Colonic mucosa (tissue), 4 donors: Measurements from ENCODE around the gene RPS8. TPM values are rescaled to one million over a fixed set of nuclear protein-coding genes. Genes with fewer than 3 reads are reported as not detected.
A peak's percentile ranks its signal among the peaks of the same experiment; 100 is the strongest.

ENCODE experiments used
- DNase-seq: peaks from one replicate; pipeline ENCODE4 v3.0.0-alpha.2; 2020
- H3K27ac ChIP-seq: fragments of 200-600 bp; one replicate; pipeline ENCODE4 v1.8.0; 2021
- H3K27me3 ChIP-seq: fragments of 200-600 bp; one replicate; pipeline ENCODE4 v1.8.0; 2021
- H3K36me3 ChIP-seq: fragments of 200-600 bp; one replicate; pipeline ENCODE4 v1.8.0; 2021
- H3K4me1 ChIP-seq: fragments of 200-600 bp; one replicate; pipeline ENCODE4 v1.8.0; 2021; ENCODE audit warnings: mild to moderate bottlenecking
- H3K4me3 ChIP-seq: fragments of 200-600 bp; one replicate; pipeline ENCODE4 v1.8.0; 2021
- H3K9ac ChIP-seq, 2 donors: one replicate each; pipeline ENCODE4 v1.7.0; 2013; ENCODE audit warnings: control low read depth in 2 of 2, low read depth in 2 of 2, low read length in 2 of 2
- H3K9me3 ChIP-seq: fragments of 200-600 bp; one replicate; pipeline ENCODE4 v1.8.0; 2021
- intact Hi-C: fragments of 100-400 bp; cut with DNase I; formaldehyde crosslinking; loops from one replicate; pipeline ENCODE4 v1.14.1; 2022
- total RNA-seq, 2 donors: library from RNA; stranded (reverse); fragmentation: NEBNext Ultra II Directional in 1 of 2; extraction: Animal tissue kit (Norgen Biotek cat#: 25700) in 1 of 2; gene quantifications; one replicate each; pipeline ENCODE4 v1.2.1, GENCODE V29; 2021
- TF ChIP-seq, protein P1 (sequence below): fragments of 200-600 bp; IDR thresholded peaks from one replicate; pipeline ENCODE4 v1.8.0; 2022; ENCODE audit warnings: antibody characterized with exemption, mild to moderate bottlenecking
- donor health status: healthy.
- donor health status: DM: no; HTN: no; CAD: no.
- donor health status: DM: no; HTN: no; CAD: no.

The RPS8 gene
- total RNA-seq, 2 donors from 2014 or later = 1,574 to 1,589 TPM

DNA sequence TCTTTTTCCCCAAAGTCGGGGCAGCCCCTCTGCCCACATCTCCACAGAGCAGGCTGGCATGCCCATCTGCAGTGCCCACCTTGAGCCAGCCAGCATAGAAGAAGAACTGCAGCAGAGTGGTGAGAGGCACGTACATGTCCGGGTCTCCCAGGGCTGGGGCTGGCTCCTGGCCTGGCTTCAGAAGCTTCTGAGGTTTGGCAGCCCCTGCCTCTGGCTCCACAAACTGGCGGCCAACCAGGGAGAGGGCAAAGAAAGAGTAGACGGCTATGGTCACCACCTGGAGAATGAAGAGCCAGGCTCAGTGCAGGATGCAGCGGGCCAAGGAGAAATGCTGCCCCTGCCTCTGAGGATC lies 9.7 kb downstream of the RPS8 start:
- H3K4me1 ChIP-seq = peaks cover 12% of the 10 kb centered on the region
- H3K4me3 ChIP-seq = no peak overlapping the region
- H3K9me3 ChIP-seq = no peaks in the 10 kb centered on the region
- intact Hi-C loops = no loop called here
- H3K27ac ChIP-seq = no peak overlapping the region
- TF ChIP-seq, protein P1, sequence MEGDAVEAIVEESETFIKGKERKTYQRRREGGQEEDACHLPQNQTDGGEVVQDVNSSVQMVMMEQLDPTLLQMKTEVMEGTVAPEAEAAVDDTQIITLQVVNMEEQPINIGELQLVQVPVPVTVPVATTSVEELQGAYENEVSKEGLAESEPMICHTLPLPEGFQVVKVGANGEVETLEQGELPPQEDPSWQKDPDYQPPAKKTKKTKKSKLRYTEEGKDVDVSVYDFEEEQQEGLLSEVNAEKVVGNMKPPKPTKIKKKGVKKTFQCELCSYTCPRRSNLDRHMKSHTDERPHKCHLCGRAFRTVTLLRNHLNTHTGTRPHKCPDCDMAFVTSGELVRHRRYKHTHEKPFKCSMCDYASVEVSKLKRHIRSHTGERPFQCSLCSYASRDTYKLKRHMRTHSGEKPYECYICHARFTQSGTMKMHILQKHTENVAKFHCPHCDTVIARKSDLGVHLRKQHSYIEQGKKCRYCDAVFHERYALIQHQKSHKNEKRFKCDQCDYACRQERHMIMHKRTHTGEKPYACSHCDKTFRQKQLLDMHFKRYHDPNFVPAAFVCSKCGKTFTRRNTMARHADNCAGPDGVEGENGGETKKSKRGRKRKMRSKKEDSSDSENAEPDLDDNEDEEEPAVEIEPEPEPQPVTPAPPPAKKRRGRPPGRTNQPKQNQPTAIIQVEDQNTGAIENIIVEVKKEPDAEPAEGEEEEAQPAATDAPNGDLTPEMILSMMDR = no peak
- H3K9ac ChIP-seq = peak overlapping the region in 1 of 2 donors; percentile 54
- H3K36me3 ChIP-seq = no peaks in the 10 kb centered on the region
- no peaks in the 10 kb centered on the region for H3K27me3 ChIP-seq
- DNase-seq = no peak

GRCh38 chr1:44785501-44786137 lies 10.3 kb downstream of the RPS8 start:
- Histone ChIP-seq H3K4me3 (peak overlapping the region; percentile 46), H3K36me3 (no peaks in the 10 kb centered on the region), H3K27me3 (no peaks in the 10 kb centered on the region), H3K27ac (no peak overlapping the region), H3K9me3 (no peaks in the 10 kb centered on the region), H3K4me1 (peaks cover 12% of the 10 kb centered on the region), H3K9ac (peak overlapping the region; percentile 54 to 64)
- TF ChIP-seq, protein P1 = no peak
- intact Hi-C loops = no loop called here
- no peak for DNase-seq

DNA sequence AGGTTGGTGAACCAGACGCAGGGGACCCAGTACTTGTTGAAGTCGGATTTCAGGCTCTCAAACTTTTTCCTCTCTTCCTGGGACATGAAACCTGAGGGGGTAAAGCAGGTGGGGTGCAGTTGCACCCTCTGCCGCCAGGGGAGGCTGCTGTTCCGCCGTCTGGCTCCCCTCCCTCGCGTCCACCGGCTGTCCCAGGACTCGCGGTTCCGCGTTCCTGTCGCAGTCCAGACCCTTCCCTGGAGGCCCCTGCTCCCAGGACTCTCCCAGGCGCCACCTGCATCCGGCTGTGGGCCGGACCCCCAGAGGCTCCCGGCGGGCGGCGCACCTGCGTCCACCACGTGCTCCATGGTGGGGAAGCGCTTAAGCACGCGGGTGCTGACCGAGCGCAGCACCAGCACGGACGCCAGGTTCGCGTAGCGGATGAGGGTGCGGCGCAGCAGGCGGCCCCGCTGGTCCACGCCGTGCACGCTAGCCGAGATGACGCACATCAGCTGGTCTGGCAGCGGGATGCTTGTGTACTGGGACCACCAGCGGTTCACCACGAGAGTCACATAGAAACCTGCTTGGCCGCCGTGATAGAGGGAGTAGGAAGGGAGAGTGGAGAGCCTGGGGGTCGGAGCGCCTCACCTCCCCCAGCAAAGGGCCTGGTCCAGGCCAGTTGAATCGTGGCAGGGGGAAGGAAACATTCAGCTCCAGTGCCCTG lies 10.9 kb downstream of the RPS8 start:
- Histone ChIP-seq H3K9ac (peak overlapping the region; percentile 54 to 64), H3K27ac (no peak overlapping the region), H3K4me1 (peaks cover 12% of the 10 kb centered on the region), H3K9me3 (no peaks in the 10 kb centered on the region), H3K36me3 (no peaks in the 10 kb centered on the region), H3K4me3 (peak overlapping the region; percentile 46), H3K27me3 (no peaks in the 10 kb centered on the region)
- TF ChIP-seq, protein P1 = peak; percentile 99
- intact Hi-C loops = no loop called here
- peak; percentile 77 for DNase-seq

DNA sequence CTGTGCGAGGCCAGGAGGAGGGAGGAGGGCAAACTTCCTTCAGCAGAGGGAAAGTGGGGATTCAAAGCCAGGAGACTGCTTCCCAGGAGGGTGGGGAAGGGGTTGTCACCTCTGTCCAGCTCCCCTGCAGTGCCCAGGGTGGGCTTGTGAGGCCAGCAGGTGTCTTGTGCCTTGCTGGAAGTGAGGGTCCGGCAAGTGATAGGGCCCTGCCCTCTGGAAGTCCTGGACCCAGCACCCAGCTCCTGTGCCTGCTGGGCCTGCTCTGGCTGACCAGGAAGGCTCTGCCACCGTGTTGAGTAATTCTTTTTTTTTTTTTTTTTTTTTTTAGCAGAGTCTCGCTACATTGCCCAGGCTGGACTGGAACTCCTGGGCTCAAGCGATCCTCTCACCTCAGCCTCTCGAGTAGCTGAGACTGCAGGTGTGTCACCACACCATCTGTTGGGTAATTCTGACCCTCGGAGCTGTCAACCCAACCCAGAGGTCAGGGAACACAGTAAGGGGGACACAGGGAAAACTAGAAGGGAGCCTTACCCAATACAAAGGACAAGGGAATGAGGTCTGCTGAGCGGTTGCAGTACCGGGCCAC lies 11.6 kb downstream of the RPS8 start:
- TF ChIP-seq, protein P1 = no peak
- DNase-seq = no peak

GRCh38 chr1:44787506-44787905 lies 12.2 kb downstream of the RPS8 start:
- TF ChIP-seq, protein P1 = no peak
- Histone ChIP-seq H3K27me3 (no peaks in the 10 kb centered on the region), H3K9ac (no peak overlapping the region), H3K36me3 (no peaks in the 10 kb centered on the region), H3K9me3 (no peaks in the 10 kb centered on the region), H3K27ac (no peak overlapping the region), H3K4me1 (peaks cover 12% of the 10 kb centered on the region), H3K4me3 (no peak overlapping the region)
- no peak for DNase-seq
- intact Hi-C loops = no loop called here

More for the DNA sequence above, 11.6 kb downstream of the RPS8 start:
- Histone ChIP-seq H3K27me3 (no peaks in the 10 kb centered on the region), H3K9me3 (no peaks in the 10 kb centered on the region), H3K36me3 (no peaks in the 10 kb centered on the region), H3K4me3 (peak overlapping the region; percentile 46), H3K9ac (peak overlapping the region; percentile 30 to 54), H3K4me1 (peaks cover 12% of the 10 kb centered on the region), H3K27ac (no peak overlapping the region)
- intact Hi-C loops = no loop called here
